CD14-positive monocyte (primary cell): Measurements from ENCODE around the gene RFX1. TPM values are rescaled to one million over a fixed set of nuclear protein-coding genes. Genes with fewer than 3 reads are reported as not detected.

Experiments
- DNase-seq, 3 donors: peaks; one replicate each; pipeline ENCODE4 v3.0.0-alpha.2; 2011 to 2022
- H2AFZ ChIP-seq: 2 replicates; pipeline ENCODE4 v1.6.0; 2012; ENCODE audit warnings: mild to moderate bottlenecking, low read depth, low read length, inconsistent platforms; ENCODE audit not compliant: insufficient read depth, poor library complexity, severe bottlenecking
- H3K27ac ChIP-seq, 2 donors: 1 replicate in 1 of 2; 2 replicates in 1 of 2; pipeline ENCODE4 v1.5.1; 2012 to 2013; ENCODE audit warnings: low read length in 2 of 2, control low read depth in 1 of 2, inconsistent platforms in 1 of 2, low read depth in 1 of 2, mild to moderate bottlenecking in 1 of 2
- H3K27me3 ChIP-seq, 2 donors: one replicate each; pipeline versions ENCODE4 v1.6.0 to v1.6.1; 2011 to 2013; ENCODE audit warnings: low read length in 2 of 2; ENCODE audit not compliant: control insufficient read depth in 2 of 2, insufficient read depth in 2 of 2
- H3K36me3 ChIP-seq, 2 donors: replicated peaks in 1 of 2; 1 replicate in 1 of 2; 2 replicates in 1 of 2; pipeline versions ENCODE4 v1.5.1 to v1.6.1; 2012 to 2013; ENCODE audit warnings: low read length in 2 of 2, control low read depth in 1 of 2, inconsistent platforms in 1 of 2, mild to moderate bottlenecking in 1 of 2; ENCODE audit not compliant: insufficient read depth in 2 of 2, control insufficient read depth in 1 of 2
- H3K4me1 ChIP-seq, 2 donors: 1 replicate in 1 of 2; 2 replicates in 1 of 2; pipeline versions ENCODE4 v1.5.1 to v1.6.1; 2012 to 2013; ENCODE audit warnings: low read length in 2 of 2, control low read depth in 1 of 2, inconsistent platforms in 1 of 2, mild to moderate bottlenecking in 1 of 2, moderate library complexity in 1 of 2; ENCODE audit not compliant: insufficient read depth in 2 of 2, control insufficient read depth in 1 of 2
- H3K4me2 ChIP-seq: replicated peaks from 2 replicates; pipeline ENCODE3; 2012; ENCODE audit warnings: low read length, moderate library complexity, mild to moderate bottlenecking; ENCODE audit not compliant: poor library complexity, severe bottlenecking; ENCODE audit errors: extremely low read depth
- H3K4me3 ChIP-seq, 3 experiments: fragments of 200-600 bp in 1 of 3; sonication (generic) in 1 of 3; replicated peaks in 1 of 3; 1 replicate in 2 of 3; 2 replicates in 1 of 3; pipeline ENCODE4 v1.5.1; 2011 to 2013; ENCODE audit warnings: low read length in 3 of 3, mild to moderate bottlenecking in 3 of 3, control low read depth in 2 of 3, low read depth in 2 of 3, inconsistent platforms in 1 of 3, moderate library complexity in 1 of 3
- H3K79me2 ChIP-seq: 2 replicates; pipeline ENCODE4 v1.6.0; 2012; ENCODE audit warnings: mild to moderate bottlenecking, control low read depth, inconsistent platforms, low read length, moderate library complexity; ENCODE audit not compliant: insufficient read depth
- H3K9ac ChIP-seq: 2 replicates; pipeline ENCODE4 v1.6.0; 2017; ENCODE audit warnings: low read length, mild to moderate bottlenecking; ENCODE audit not compliant: insufficient read depth, poor library complexity, severe bottlenecking
- H3K9me3 ChIP-seq, 2 donors: replicated peaks in 1 of 2; 1 replicate in 1 of 2; 2 replicates in 1 of 2; pipeline versions ENCODE4 v1.5.1 to v1.6.1; 2012 to 2013; ENCODE audit warnings: low read length in 2 of 2, control low read depth in 1 of 2; ENCODE audit not compliant: control insufficient read depth in 1 of 2, insufficient read depth in 1 of 2
- H4K20me1 ChIP-seq: 2 replicates; pipeline ENCODE4 v1.6.0; 2012; ENCODE audit warnings: mild to moderate bottlenecking, low read length, control low read depth, moderate library complexity; ENCODE audit not compliant: insufficient read depth
- H3K27ac Mint-ChIP-seq, 7 donors: one replicate each; pipeline ENCODE4 v1.8.0; 2020; ENCODE audit warnings: mild to moderate bottlenecking in 7 of 7, mixed read lengths in 7 of 7, moderate library complexity in 6 of 7, inconsistent platforms in 2 of 7
- H3K27me3 Mint-ChIP-seq, 3 donors: one replicate each; pipeline ENCODE4 v1.8.0; 2021 to 2022; ENCODE audit warnings: low read depth in 3 of 3, mild to moderate bottlenecking in 3 of 3, mixed read lengths in 3 of 3, moderate library complexity in 3 of 3, inconsistent platforms in 1 of 3
- H3K36me3 Mint-ChIP-seq, 2 donors: one replicate each; pipeline ENCODE4 v1.8.0; 2020; ENCODE audit warnings: mixed read lengths in 2 of 2, inconsistent platforms in 1 of 2, mild to moderate bottlenecking in 1 of 2
- H3K4me1 Mint-ChIP-seq: one replicate; pipeline ENCODE4 v1.8.0; 2020; ENCODE audit warnings: mild to moderate bottlenecking, mixed read lengths
- H3K4me3 Mint-ChIP-seq, 2 donors: one replicate each; pipeline ENCODE4 v1.8.0; 2020; ENCODE audit warnings: mild to moderate bottlenecking in 2 of 2, mixed read lengths in 2 of 2, moderate library complexity in 1 of 2
- H3K9me3 Mint-ChIP-seq, 7 donors: one replicate each; pipeline ENCODE4 v1.8.0; 2020 to 2022; ENCODE audit warnings: mixed read lengths in 7 of 7, mild to moderate bottlenecking in 6 of 7, moderate library complexity in 6 of 7, inconsistent platforms in 2 of 7
- CTCF ChIP-seq: fragments of 200-600 bp; IDR thresholded peaks from one replicate; pipeline ENCODE4 v1.8.0; 2022; ENCODE audit warnings: antibody characterized with exemption, mild to moderate bottlenecking
- WGBS: methylation state at CpG from one replicate; pipeline ENCODE4 v1.1.5; 2013; ENCODE audit warnings: missing lambda C conversion rate; ENCODE audit not compliant: insufficient coverage; 5-methylcytosine and 5-hydroxymethylcytosine counted together
- intact Hi-C, 2 donors: fragments of 100-400 bp; cut with micrococcal nuclease; formaldehyde crosslinking; loops; one replicate each; pipeline versions ENCODE4 v1.15.0 to v1.15.1; 2023
- polyA plus RNA-seq, 3 donors: library from polyadenylated mRNA; depleted of rRNA in 1 of 3; unstranded in 2 of 3; stranded (reverse) in 1 of 3; fragments of 300-500 nt in 2 of 3; fragments of >200 nt in 1 of 3; fragmentation: Illumina TruSeq in 2 of 3; gene quantifications; 1 replicate in 2 of 3; 2 replicates in 1 of 3; pipeline ENCODE4 v1.2.3, GENCODE V29; 2012 to 2021

The RFX1 gene
- polyA plus RNA-seq, 3 donors: 0.89 to 12.8 (median 0.95) TPM

GRCh38 chr19:14005349-14006084 is 603 bp downstream of the RFX1 start:
- WGBS: under 1% methylated on average over 37 of the region's 50 CpGs
- Histone ChIP-seq H3K79me2 (peaks cover 41% of the 10 kb centered on the region), H3K4me3 (peak overlapping the region; percentile 50 to 80 (median 68)), H2AFZ (peak overlapping the region; percentile 52), H3K27ac (peak overlapping the region; percentile 91 to 98), H3K9me3 (no peaks in the 10 kb centered on the region), H3K27me3 (no peaks in the 10 kb centered on the region), H4K20me1 (no peaks in the 10 kb centered on the region), H3K36me3 (peaks cover 1 to 2% of the 10 kb centered on the region in 2 donors), H3K4me2 (peak overlapping the region; percentile 78), H3K9ac (peak overlapping the region; percentile 99), H3K4me1 (peaks cover 38 to 45% of the 10 kb centered on the region in 2 donors)
- Mint-ChIP-seq H3K4me1 (peaks cover 42% of the 10 kb centered on the region), H3K27ac (peak overlapping the region; percentile 99 to 100 (median 100)), H3K36me3 (peaks cover 3 to 15% of the 10 kb centered on the region in 2 donors), H3K27me3 (peaks cover 0 to 7% (median 0%) of the 10 kb centered on the region in 3 donors), H3K4me3 (peak overlapping the region; percentile 83 to 85), H3K9me3 (peaks cover 0 to 2% (median 0%) of the 10 kb centered on the region in 7 donors)
- intact Hi-C loops: loop anchor here (1.0 to 2.0 kb wide), 4 partner anchors 18 to 76 kb away; no protein-coding TSS in a partner anchor
- peak; percentile 79 to 90 (median 85) for DNase-seq
- TF ChIP-seq CTCF: no peak

- peak overlapping the region; percentile 78 for H3K4me2 ChIP-seq
- H3K27ac ChIP-seq: peak overlapping the region; percentile 91 to 98
- no peak for TF ChIP-seq CTCF
- peak overlapping the region; percentile 52 for H2AFZ ChIP-seq
- Mint-ChIP-seq H3K4me1 (peaks cover 42% of the 10 kb centered on the region), H3K27me3 (peaks cover 0 to 7% (median 0%) of the 10 kb centered on the region in 3 donors), H3K9me3 (peaks cover 0 to 3% (median 0%) of the 10 kb centered on the region in 7 donors), H3K36me3 (peaks cover 5 to 23% of the 10 kb centered on the region in 2 donors), H3K27ac (peak overlapping the region; percentile 99 to 100 (median 99)), H3K4me3 (peak overlapping the region; percentile 74 to 85)
- DNase-seq: peak; percentile 80 to 87 (median 83)
- H3K4me1 ChIP-seq: peaks cover 38 to 45% of the 10 kb centered on the region in 2 donors
- no peaks in the 10 kb centered on the region for H3K27me3 ChIP-seq
- H3K9me3 ChIP-seq: no peaks in the 10 kb centered on the region
- H3K4me3 ChIP-seq: peak overlapping the region; percentile 23 to 80 (median 30)
- peaks cover 3 to 10% of the 10 kb centered on the region in 2 donors for H3K36me3 ChIP-seq
- H3K9ac ChIP-seq: peak overlapping the region; percentile 99
- H4K20me1 ChIP-seq: no peaks in the 10 kb centered on the region
- WGBS: 0% methylated on average over 8 of the region's 14 CpGs
- H3K79me2 ChIP-seq: peaks cover 48% of the 10 kb centered on the region
- intact Hi-C loops: loop anchor here (1.0 to 5.0 kb wide), 4 partner anchors 17 to 113 kb away; partner anchors contain the start of gene PRKACA (in 1 of the 2)
Observed at GRCh38 chr19:14004619-14005348, 1.3 kb downstream of the RFX1 start.
